ENCODE data around the gene RAMACL. TPM values are rescaled to one million over a fixed set of nuclear protein-coding genes. Genes with fewer than 3 reads are reported as not detected.

The RAMACL gene
- total RNA-seq, 1 donor from 2014 or later: 2.3 TPM

- intact Hi-C loops (cut with micrococcal nuclease): no loop called here
- TF ChIP-seq, protein P1, sequence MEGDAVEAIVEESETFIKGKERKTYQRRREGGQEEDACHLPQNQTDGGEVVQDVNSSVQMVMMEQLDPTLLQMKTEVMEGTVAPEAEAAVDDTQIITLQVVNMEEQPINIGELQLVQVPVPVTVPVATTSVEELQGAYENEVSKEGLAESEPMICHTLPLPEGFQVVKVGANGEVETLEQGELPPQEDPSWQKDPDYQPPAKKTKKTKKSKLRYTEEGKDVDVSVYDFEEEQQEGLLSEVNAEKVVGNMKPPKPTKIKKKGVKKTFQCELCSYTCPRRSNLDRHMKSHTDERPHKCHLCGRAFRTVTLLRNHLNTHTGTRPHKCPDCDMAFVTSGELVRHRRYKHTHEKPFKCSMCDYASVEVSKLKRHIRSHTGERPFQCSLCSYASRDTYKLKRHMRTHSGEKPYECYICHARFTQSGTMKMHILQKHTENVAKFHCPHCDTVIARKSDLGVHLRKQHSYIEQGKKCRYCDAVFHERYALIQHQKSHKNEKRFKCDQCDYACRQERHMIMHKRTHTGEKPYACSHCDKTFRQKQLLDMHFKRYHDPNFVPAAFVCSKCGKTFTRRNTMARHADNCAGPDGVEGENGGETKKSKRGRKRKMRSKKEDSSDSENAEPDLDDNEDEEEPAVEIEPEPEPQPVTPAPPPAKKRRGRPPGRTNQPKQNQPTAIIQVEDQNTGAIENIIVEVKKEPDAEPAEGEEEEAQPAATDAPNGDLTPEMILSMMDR (IDR thresholded peaks at IDR 0.05): no peak
- H3K36me3 Mint-ChIP-seq (ENCODE audit: low read depth): no peaks in the 10 kb centered on the region
- no peaks in the 10 kb centered on the region for H3K9me3 Mint-ChIP-seq
- ATAC-seq (ENCODE audit: low read depth): no peak
- H3K4me1 Mint-ChIP-seq: no peaks in the 10 kb centered on the region
- H3K27me3 Mint-ChIP-seq: no peaks in the 10 kb centered on the region
- DNase-seq: no peak
- POLR2A ChIA-PET: no interaction called here
- H3K27ac Mint-ChIP-seq: no peak overlapping the region
- CTCF ChIA-PET: no interaction called here
- H3K4me3 Mint-ChIP-seq: no peak overlapping the region
Observed at GRCh38 chr6:166567107-166567506, 19.4 kb downstream of the RAMACL start.

- no peaks in the 10 kb centered on the region for H3K27me3 Mint-ChIP-seq
- intact Hi-C loops (cut with micrococcal nuclease): no loop called here
- H3K27ac Mint-ChIP-seq: no peak overlapping the region
- TF ChIP-seq, protein P1 (IDR thresholded peaks at IDR 0.05): no peak
- CTCF ChIA-PET: no interaction called here
- no peaks in the 10 kb centered on the region for H3K4me1 Mint-ChIP-seq
- no peaks in the 10 kb centered on the region for H3K36me3 Mint-ChIP-seq (ENCODE audit: low read depth)
- DNase-seq (no peak), ATAC-seq (ENCODE audit: low read depth) (no peak)
- POLR2A ChIA-PET: no interaction called here
- H3K4me3 Mint-ChIP-seq: no peak overlapping the region
- no peaks in the 10 kb centered on the region for H3K9me3 Mint-ChIP-seq
Observed at GRCh38 chr6:166566026-166567011, 20.2 kb downstream of the RAMACL start.

DNA sequence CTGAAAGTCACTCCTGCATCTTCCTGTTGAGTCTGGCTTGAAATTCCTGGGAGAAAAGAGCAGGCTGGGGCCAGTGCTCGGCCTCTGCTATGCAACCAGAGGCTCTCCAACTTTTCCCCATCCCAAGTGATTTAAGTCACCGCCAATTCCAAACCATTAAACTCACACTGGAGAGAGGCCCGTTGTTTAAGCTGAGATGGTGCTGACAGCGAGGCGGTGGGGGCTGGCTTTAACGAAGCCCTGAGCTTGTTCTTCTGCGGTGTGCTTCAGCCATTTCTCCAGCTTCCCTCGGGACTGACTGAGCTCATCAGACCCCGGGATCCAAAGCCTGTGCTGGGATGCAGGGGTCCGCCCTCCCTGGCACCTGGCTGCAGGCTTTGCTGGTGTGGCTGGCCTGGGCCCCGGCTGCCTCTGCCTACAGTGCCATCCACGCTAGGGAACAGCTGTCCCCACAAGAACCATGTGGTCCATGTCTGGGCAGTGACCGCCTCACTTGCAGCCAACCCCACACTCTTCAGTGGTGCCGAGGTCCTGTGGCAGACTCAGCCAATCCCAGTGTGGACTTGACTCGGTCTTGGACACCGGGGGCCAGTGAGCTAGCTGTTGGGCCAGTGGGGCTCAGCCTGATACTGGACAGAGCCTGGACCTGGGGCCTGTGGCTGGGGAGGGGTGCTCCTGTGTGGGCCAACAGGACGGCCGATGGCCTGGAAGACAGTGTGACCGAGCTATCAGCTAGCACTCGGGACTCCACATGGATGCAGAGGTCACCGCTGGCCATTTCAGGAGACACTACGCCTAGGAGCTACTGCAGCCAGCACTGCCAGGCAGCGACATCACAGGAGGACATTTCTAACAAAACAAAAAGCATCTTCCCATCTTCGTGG, 21.2 kb downstream of the RAMACL start:
- Mint-ChIP-seq H3K27ac (no peak overlapping the region), H3K27me3 (no peaks in the 10 kb centered on the region), H3K4me3 (no peak overlapping the region), H3K4me1 (no peaks in the 10 kb centered on the region), H3K9me3 (no peaks in the 10 kb centered on the region), H3K36me3 (ENCODE audit: low read depth) (no peaks in the 10 kb centered on the region)
- ChIA-PET CTCF (no interaction called here), POLR2A (no interaction called here)
- TF ChIP-seq, protein P1 (IDR thresholded peaks at IDR 0.05): no peak
- DNase-seq: no peak
- intact Hi-C loops (cut with micrococcal nuclease): no loop called here
- ATAC-seq (ENCODE audit: low read depth): no peak

DNA sequence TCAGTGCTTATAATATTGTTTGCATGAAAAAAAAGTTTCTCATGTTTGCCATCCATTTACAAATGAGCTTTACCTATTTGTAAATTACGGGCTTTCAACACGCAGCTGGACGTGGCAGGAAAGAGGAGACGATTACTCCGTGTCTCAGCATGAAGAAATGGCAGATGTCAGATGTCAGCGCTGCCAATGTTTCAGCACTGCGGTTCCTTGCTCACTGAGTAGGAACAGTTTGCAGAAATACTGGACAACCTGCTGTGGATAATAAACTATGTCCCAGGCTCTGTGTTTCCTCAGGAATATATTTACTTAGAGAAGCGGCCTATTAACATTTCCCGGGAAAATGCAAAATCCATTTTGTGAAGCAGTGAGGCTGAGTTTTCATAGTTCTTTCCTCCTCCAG, 22.7 kb downstream of the RAMACL start:
- intact Hi-C loops (cut with micrococcal nuclease): no loop called here
- Mint-ChIP-seq H3K4me3 (no peak overlapping the region), H3K27me3 (no peaks in the 10 kb centered on the region), H3K36me3 (ENCODE audit: low read depth) (peaks cover 3% of the 10 kb centered on the region), H3K9me3 (peaks cover 10% of the 10 kb centered on the region), H3K4me1 (no peaks in the 10 kb centered on the region), H3K27ac (no peak overlapping the region)
- TF ChIP-seq, protein P1 (IDR thresholded peaks at IDR 0.05): no peak
- ATAC-seq (ENCODE audit: low read depth) (no peak), DNase-seq (no peak)
- ChIA-PET CTCF (no interaction called here), POLR2A (no interaction called here)

DNA sequence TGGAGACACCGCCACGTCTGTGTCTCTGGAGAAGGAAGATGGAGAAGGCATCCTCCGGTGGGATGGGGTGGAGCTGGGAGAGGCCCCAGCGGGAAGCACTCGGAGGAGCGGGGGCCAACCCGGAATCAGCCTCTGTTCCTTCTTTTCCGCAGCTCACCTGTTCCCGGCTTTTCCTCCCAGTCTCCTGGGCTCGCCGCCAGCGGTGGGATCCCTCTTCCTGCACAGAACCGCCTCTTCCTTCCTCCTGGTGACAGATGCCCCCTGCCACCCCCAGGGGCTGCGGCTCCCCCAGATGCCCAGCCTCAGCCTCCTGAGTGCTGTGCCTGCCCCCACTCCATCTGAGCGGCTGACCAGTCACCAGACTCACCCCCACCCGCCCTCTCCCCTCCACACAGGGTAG, 23.3 kb downstream of the RAMACL start:
- ChIA-PET CTCF (no interaction called here), POLR2A (no interaction called here)
- Mint-ChIP-seq H3K4me1 (no peaks in the 10 kb centered on the region), H3K27me3 (no peaks in the 10 kb centered on the region), H3K4me3 (no peak overlapping the region), H3K36me3 (ENCODE audit: low read depth) (peaks cover 3% of the 10 kb centered on the region), H3K27ac (no peak overlapping the region), H3K9me3 (peaks cover 11% of the 10 kb centered on the region)
- intact Hi-C loops (cut with micrococcal nuclease): no loop called here
- TF ChIP-seq, protein P1 (IDR thresholded peaks at IDR 0.05): no peak
- DNase-seq (no peak), ATAC-seq (ENCODE audit: low read depth) (no peak)
